Embryonic facial prominence (tissue), 1 donor: ENCODE results near the gene MYBBP1A.

Experiments used
- DNase-seq: peaks from one replicate; pipeline ENCODE4 v3.0.0-alpha.2; 2016; ENCODE audit errors: extremely low spot score

Gene MYBBP1A

DNA sequence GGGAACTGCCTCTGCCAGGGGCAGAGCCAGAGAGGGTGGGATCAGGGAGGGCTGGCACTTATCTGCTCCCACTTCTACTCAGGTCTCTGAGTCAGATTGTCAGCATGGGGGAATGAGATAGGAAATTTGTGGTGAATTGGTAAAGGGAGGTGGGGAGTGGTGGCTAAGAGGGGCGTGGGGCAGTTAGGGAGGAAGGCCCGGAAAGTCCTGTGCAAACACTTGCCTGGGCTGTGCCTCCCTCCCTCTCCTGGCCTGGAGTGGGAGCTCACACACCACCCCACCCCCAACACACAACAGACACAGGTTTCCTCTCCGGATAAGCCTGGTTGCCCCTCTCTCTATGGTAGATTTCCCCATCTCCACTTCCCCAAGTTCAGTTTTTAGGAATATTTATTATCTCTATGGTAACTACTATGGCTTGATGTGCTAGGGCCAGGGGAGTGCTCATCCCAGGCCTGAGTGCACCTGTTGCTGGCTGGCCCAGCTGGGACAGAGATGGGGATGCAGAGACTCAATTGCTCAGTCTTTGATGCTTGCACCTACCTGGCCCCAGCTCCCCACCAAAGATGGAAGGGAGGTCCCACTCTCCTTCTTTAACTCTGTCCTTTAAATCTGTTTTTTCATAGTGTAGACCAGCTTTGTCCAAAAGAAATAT, 53.8 kb downstream of the MYBBP1A start:
- DNase-seq = no peak

GRCh38 chr17:4500191-4500571, 55.0 kb downstream of the MYBBP1A start:
- DNase-seq = no peak

DNA sequence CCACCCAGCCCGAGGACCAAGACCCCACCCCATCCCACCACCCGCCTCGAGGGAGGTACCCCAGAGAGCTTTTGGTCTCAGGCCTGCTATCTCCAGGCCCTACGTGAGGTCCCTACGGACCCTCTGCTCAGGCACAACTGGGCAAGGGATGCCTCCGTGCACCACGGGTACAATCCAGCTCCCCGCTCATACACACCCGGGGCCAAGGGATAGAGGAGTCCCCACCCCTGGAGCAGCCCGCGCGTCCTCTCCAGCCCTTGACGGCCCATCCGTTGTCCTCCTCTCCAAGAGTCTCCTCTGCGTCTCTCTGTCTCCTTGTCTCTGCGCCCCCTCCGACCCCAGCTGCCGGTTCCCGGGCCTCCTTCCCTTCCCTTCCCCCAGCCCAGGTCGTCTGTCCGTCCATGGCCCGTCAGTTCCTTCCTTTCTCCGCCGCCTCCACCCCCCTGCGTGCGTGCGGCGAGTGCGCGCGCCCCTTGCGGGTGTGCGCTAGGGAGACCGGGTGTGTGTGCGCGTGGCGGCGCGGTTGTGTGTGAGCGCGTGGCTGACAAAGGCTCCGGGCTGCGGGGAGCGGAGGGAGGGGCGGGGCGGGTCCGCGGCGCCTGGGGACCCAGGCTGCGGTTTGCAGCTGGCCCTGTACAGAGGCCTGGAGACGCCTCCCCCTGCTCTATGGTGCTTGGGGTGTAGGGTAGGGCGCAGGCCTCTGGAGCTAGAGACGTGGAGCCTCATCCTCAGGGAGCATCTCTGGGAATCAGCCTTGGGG, 55.6 kb downstream of the MYBBP1A start:
- DNase-seq = no peak

- DNase-seq = no peak
Measured at GRCh38 chr17:4498461-4499397, 56.5 kb downstream of the MYBBP1A start, which contains the start of gene SPNS2. SPNS2 (plus strand) TSS chr17:4498881; CDS start chr17:4499048, 167 bp downstream.

- no peak for DNase-seq
Measured at GRCh38 chr17:4497101-4497824, 57.9 kb downstream of the MYBBP1A start.

- DNase-seq = no peak
Measured at GRCh38 chr17:4492721-4493561, 62.2 kb downstream of the MYBBP1A start.

GRCh38 chr17:4490637-4491061, 64.5 kb downstream of the MYBBP1A start:
- no peak for DNase-seq

DNA sequence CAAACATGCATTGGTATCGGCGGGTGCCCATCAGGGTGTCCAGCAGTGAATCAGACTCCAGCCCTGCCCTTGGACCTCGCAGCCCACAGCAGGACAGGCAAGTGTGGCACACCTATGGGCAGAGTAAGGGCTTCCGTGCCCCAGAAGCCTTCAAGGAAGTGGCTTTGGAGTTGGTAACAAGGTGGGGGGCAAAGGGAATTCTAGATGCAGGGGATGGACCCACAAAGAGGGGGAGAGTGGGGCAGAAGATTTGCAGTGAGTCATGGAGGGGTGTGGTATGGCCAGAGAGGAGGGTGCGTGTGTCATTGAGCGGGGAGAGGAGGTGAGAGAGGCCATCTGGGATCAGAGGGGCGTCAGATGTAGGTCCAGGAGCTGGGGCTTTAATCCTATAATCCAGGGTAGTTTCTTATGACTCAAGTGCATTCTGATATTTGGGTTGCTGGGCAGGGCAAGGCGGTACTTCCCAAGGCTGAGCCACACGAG, 65.0 kb downstream of the MYBBP1A start:
- no peak for DNase-seq

DNA sequence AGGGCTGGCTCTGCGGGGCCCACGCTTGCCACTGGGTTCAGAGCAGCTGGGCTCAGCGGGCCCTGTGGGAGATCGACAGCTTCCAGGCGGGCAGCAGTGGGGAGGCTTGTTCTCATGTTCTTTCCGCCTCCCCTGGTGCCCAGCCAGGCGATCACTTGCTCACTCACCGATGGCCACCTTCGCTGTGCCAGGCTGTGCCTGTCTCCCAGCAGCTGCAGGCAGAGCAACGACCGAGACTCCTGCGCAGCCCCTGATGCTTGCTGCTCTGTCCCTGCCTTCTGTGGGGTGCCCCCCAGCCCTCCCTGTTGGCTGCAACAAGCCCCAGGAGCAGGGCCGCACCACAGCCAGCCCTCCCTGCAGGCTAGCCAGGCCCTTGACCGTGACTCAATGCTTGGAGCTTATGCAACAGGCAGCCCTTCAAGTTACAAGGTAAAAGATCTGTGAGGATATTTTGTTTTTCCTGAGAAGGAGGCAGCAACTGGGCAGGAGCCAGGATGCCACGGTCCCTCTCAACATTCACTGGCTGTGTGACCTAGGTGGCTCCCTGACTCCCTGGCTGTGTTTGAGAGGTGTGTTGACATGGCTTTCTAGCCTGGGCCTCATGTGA, 66.1 kb downstream of the MYBBP1A start:
- no peak for DNase-seq
